IMR-90 (cell line): ENCODE results near the gene PLPP1.
"Not testable (repeated sequence)": the region's sequence is repeated elsewhere in the genome, so short reads cannot be mapped to it uniquely, and the experiment has no call there.

Experiments
- CEBPB ChIP-seq: IDR thresholded peaks from 2 replicates; pipeline ENCODE4 v1.6.1; 2012; ENCODE audit warnings: low read depth, low read length, improper control_type of control experiment
- CHD1 ChIP-seq: IDR thresholded peaks from 2 replicates; pipeline ENCODE4 v1.6.1; 2012; ENCODE audit warnings: low read depth, low read length, improper control_type of control experiment
- CTCF ChIP-seq: conservative IDR thresholded peaks from 2 replicates; pipeline ENCODE4 v1.5.1; 2012; ENCODE audit warnings: mild to moderate bottlenecking, low read depth, low read length, improper control_type of control experiment
- FOS ChIP-seq: fragments of 150-350 bp; IDR thresholded peaks from 2 replicates; pipeline ENCODE4 v1.6.1; 2016; ENCODE audit warnings: low read depth, low read length
- POLR2A ChIP-seq: IDR thresholded peaks from 2 replicates; pipeline ENCODE4 v1.6.1; 2012; ENCODE audit warnings: mild to moderate bottlenecking, low read depth, low read length
- RAD21 ChIP-seq: IDR thresholded peaks from 2 replicates; pipeline ENCODE4 v1.6.1; 2012; ENCODE audit warnings: low read length, improper control_type of control experiment
- RCOR1 ChIP-seq: IDR thresholded peaks from 2 replicates; pipeline ENCODE4 v1.6.1; 2012; ENCODE audit warnings: mild to moderate bottlenecking, low read length, improper control_type of control experiment; ENCODE audit not compliant: insufficient replicate concordance
- RFX5 ChIP-seq: IDR thresholded peaks from 2 replicates; pipeline ENCODE4 v1.8.0; 2012; ENCODE audit warnings: low read depth, mild to moderate bottlenecking, low read length, moderate library complexity
- SMC3 ChIP-seq: fragments of 150-350 bp; IDR thresholded peaks from 2 replicates; pipeline ENCODE4 v1.6.1; 2016; ENCODE audit warnings: low read depth, mild to moderate bottlenecking, antibody characterized with exemption, low read length, moderate library complexity
- USF2 ChIP-seq: fragments of 150-350 bp; IDR thresholded peaks from 2 replicates; pipeline ENCODE4 v1.6.1; 2017; ENCODE audit warnings: mild to moderate bottlenecking, antibody characterized with exemption, low read length, low read depth

- TF ChIP-seq CTCF, RFX5, POLR2A, RAD21, RCOR1, USF2, FOS, SMC3, CHD1, CEBPB: not testable (repeated sequence)
These were observed 2.6 kb upstream of the PLPP1 start for GRCh38 chr5:55537315-55537714.
